NCI-H1092 (cell line): ENCODE results near the gene NACAD.
"Not testable (repeated sequence)": the region's sequence is repeated elsewhere in the genome, so short reads cannot be mapped to it uniquely, and the experiment has no call there.

ENCODE experiments used
- DNase-seq: peaks from one replicate; lab custom pipeline; 2025; lab: John Stamatoyannopoulos, UW

The NACAD gene

GRCh38 chr7:45114257-45114656 is 25.5 kb upstream of the NACAD start:
- not testable (repeated sequence) for DNase-seq

GRCh38 chr7:45112648-45113047 is 23.9 kb upstream of the NACAD start:
- DNase-seq = no peak

- peak; percentile 95 for DNase-seq
Observed at GRCh38 chr7:45111298-45112223, 22.8 kb upstream of the NACAD start, which contains the start of gene TBRG4. Gene TBRG4, minus strand, starts transcription at chr7:45111697. Its CDS starts 2,460 bp downstream, at chr7:45109237.

GRCh38 chr7:45108863-45109262 is 20.1 kb upstream of the NACAD start:
- no peak for DNase-seq

GRCh38 chr7:45107356-45107755 is 18.6 kb upstream of the NACAD start:
- no peak for DNase-seq

- no peak for DNase-seq
Observed at GRCh38 chr7:45106820-45107219, 18.1 kb upstream of the NACAD start.

- no peak for DNase-seq
Observed at GRCh38 chr7:45105588-45106188, 16.9 kb upstream of the NACAD start.

GRCh38 chr7:45104844-45105587 is 16.2 kb upstream of the NACAD start:
- DNase-seq = no peak

- DNase-seq = no peak
Observed at GRCh38 chr7:45103958-45104843, 15.4 kb upstream of the NACAD start.

- DNase-seq = no peak
Observed at GRCh38 chr7:45102785-45103712, 14.3 kb upstream of the NACAD start.

- DNase-seq = no peak
Observed at GRCh38 chr7:45101748-45102147, 13.0 kb upstream of the NACAD start.

GRCh38 chr7:45100761-45101480 is 12.2 kb upstream of the NACAD start:
- no peak for DNase-seq

- no peak for DNase-seq
Observed at GRCh38 chr7:45099891-45100760, 11.4 kb upstream of the NACAD start.

- DNase-seq = no peak
Observed at GRCh38 chr7:45098983-45099839, 10.4 kb upstream of the NACAD start.

GRCh38 chr7:45092931-45093235 is 4.1 kb upstream of the NACAD start:
- no peak for DNase-seq

GRCh38 chr7:45092100-45092930 is 3.5 kb upstream of the NACAD start:
- no peak for DNase-seq

GRCh38 chr7:45089341-45089891 is 647 bp upstream of the NACAD start:
- peak; percentile 82 for DNase-seq
